ENCODE measurements around the gene ABLIM3.

ABLIM3 gene

DNA sequence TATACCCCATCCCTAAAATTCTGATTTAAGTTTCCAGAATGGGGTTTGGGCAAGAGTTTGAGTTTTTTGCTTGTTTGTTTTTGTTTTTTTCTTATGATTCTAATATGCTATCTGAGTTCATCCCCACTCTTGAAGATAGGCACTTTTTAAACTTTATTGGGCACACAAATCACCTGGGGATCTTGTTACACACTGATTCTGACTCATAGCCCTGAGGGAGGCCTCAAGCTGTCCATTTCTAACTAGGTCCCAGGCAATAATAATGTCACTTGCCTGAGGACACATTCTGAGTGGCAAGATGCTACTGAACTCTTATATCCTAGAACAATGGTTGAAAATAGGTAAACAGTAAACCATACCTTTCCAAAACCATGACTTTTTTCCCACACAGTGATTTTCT, 22.8 kb upstream of the ABLIM3 start:
- peaks cover 7% of the 10 kb centered on the region for H3K27me3 ChIP-seq (ENCODE audit: insufficient read depth, poor library complexity, severe bottlenecking)
- DNase-seq (ENCODE audit: low read depth in 1 of 2, low spot score in 1 of 2): no peak
- no peak overlapping the region for H3K27ac ChIP-seq (replicated peaks)

GRCh38 chr5:149121145-149121544, 20.1 kb upstream of the ABLIM3 start:
- no peak for DNase-seq (ENCODE audit: low read depth in 1 of 2, low spot score in 1 of 2)
- no peak overlapping the region for H3K4me3 ChIP-seq (replicated peaks; ENCODE audit: insufficient read depth, low read length)
- H3K27me3 ChIP-seq (ENCODE audit: insufficient read depth, poor library complexity, severe bottlenecking): peaks cover 13% of the 10 kb centered on the region
- no peak overlapping the region for H3K27ac ChIP-seq (replicated peaks)
- TF ChIP-seq SPI1 (IDR thresholded peaks at IDR 0.05; ENCODE audit: borderline replicate concordance, low read depth): no peak
- no peak for TF ChIP-seq POLR2AphosphoS5 (IDR thresholded peaks at IDR 0.05; ENCODE audit: low read depth)
- no peak for TF ChIP-seq CTCF (IDR thresholded peaks at IDR 0.05; ENCODE audit: insufficient read depth, low read length)
- TF ChIP-seq, protein P1, sequence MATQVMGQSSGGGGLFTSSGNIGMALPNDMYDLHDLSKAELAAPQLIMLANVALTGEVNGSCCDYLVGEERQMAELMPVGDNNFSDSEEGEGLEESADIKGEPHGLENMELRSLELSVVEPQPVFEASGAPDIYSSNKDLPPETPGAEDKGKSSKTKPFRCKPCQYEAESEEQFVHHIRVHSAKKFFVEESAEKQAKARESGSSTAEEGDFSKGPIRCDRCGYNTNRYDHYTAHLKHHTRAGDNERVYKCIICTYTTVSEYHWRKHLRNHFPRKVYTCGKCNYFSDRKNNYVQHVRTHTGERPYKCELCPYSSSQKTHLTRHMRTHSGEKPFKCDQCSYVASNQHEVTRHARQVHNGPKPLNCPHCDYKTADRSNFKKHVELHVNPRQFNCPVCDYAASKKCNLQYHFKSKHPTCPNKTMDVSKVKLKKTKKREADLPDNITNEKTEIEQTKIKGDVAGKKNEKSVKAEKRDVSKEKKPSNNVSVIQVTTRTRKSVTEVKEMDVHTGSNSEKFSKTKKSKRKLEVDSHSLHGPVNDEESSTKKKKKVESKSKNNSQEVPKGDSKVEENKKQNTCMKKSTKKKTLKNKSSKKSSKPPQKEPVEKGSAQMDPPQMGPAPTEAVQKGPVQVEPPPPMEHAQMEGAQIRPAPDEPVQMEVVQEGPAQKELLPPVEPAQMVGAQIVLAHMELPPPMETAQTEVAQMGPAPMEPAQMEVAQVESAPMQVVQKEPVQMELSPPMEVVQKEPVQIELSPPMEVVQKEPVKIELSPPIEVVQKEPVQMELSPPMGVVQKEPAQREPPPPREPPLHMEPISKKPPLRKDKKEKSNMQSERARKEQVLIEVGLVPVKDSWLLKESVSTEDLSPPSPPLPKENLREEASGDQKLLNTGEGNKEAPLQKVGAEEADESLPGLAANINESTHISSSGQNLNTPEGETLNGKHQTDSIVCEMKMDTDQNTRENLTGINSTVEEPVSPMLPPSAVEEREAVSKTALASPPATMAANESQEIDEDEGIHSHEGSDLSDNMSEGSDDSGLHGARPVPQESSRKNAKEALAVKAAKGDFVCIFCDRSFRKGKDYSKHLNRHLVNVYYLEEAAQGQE (IDR thresholded peaks at IDR 0.05; ENCODE audit: insufficient replicate concordance, low read depth): no peak
- no peak for TF ChIP-seq GABPA (IDR thresholded peaks at IDR 0.05; ENCODE audit: low read depth)

More for the DNA sequence above, 22.8 kb upstream of the ABLIM3 start:
- TF ChIP-seq GABPA (IDR thresholded peaks at IDR 0.05; ENCODE audit: low read depth) (no peak), CTCF (IDR thresholded peaks at IDR 0.05; ENCODE audit: insufficient read depth, low read length) (no peak), POLR2AphosphoS5 (IDR thresholded peaks at IDR 0.05; ENCODE audit: low read depth) (no peak), SPI1 (IDR thresholded peaks at IDR 0.05; ENCODE audit: borderline replicate concordance, low read depth) (no peak)
- TF ChIP-seq, protein P1 (IDR thresholded peaks at IDR 0.05; ENCODE audit: insufficient replicate concordance, low read depth): no peak
- no peak overlapping the region for H3K4me3 ChIP-seq (replicated peaks; ENCODE audit: insufficient read depth, low read length)

DNA sequence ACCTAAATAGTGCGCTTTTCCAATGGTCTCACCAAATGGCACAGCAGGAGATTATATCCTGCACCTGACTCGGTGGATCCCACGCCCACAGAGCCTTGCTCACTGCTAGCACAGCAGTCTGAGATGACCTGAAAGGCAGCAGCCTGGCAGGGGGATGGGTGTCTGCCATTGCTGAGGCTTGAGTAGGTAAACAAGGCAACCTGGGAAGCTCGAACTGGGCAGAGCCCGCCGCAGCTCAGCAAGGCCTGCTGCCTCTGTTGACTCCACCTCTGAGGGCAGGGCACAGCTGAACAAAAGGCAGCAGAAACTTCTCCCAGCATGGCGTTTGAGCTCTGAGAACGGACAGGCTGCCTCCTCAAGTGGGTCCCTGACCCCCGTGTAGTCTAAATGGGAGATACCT, 18.1 kb upstream of the ABLIM3 start:
- no peak for DNase-seq (ENCODE audit: low read depth in 1 of 2, low spot score in 1 of 2)
- Histone ChIP-seq H3K27me3 (ENCODE audit: insufficient read depth, poor library complexity, severe bottlenecking) (peaks cover 13% of the 10 kb centered on the region), H3K4me3 (replicated peaks; ENCODE audit: insufficient read depth, low read length) (no peak overlapping the region), H3K27ac (replicated peaks) (no peak overlapping the region)
- no peak for TF ChIP-seq GABPA (IDR thresholded peaks at IDR 0.05; ENCODE audit: low read depth)
- no peak for TF ChIP-seq CTCF (IDR thresholded peaks at IDR 0.05; ENCODE audit: insufficient read depth, low read length)
- TF ChIP-seq SPI1 (IDR thresholded peaks at IDR 0.05; ENCODE audit: borderline replicate concordance, low read depth): no peak
- TF ChIP-seq, protein P1 (IDR thresholded peaks at IDR 0.05; ENCODE audit: insufficient replicate concordance, low read depth): no peak
- no peak for TF ChIP-seq POLR2AphosphoS5 (IDR thresholded peaks at IDR 0.05; ENCODE audit: low read depth)
